Inferior parietal cortex (tissue), 1 donor: Measurements from ENCODE around the gene NPHP4.
"Not testable (repeated sequence)": the region's sequence is repeated elsewhere in the genome, so short reads cannot be mapped to it uniquely, and the experiment has no call there.

Experiments
- DNase-seq: peaks from one replicate; pipeline ENCODE4 v3.0.0-alpha.2; 2016; ENCODE audit errors: extremely low spot score

The NPHP4 gene

DNA sequence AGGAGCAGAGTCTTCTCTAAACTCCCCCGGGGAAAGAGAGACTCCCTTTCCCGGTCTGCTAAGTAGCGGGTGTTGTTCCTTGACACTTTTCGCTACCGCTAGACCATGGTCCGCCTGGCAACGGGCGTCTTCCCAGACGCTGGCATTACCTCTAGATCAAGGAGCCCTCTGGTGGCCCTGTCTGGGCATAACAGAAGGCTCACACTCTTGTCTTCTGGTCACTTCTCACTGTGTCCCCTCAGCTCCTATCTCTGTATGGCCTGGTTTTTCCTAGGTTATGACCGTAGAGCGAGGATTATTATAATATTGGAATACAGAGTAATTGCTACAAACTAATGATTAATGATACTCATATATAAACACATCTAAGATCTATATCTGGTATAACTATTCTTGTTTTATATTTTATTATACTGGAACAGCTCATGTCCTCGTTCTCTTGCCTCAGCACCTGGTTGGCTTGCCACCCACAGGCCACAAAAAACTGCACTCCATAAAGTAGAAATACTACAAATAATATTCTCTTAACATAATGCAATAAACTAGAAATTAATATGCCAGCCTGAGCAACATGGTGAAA lies 98.4 kb downstream of the NPHP4 start:
- not testable (repeated sequence) for DNase-seq

DNA sequence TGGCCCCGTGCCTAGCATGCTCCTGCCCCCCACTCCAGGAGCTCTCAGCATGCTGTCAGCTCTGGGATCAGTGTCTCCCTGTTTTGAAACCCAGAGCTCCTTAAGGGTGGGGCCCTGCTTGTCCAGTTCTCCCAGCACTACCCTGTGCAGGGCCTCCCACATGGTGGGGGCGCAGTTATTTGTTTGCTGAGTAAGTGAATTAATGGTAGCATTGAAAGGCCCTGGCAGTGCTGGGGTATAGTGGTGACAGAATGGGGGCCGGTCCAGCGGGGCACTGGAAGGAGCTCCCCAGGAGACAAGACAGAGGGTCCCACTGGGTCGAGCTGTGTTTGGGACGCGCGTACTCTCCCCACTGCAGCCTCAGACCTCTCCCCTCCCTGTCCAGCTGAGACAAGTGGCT lies 99.9 kb downstream of the NPHP4 start:
- DNase-seq: no peak

DNA sequence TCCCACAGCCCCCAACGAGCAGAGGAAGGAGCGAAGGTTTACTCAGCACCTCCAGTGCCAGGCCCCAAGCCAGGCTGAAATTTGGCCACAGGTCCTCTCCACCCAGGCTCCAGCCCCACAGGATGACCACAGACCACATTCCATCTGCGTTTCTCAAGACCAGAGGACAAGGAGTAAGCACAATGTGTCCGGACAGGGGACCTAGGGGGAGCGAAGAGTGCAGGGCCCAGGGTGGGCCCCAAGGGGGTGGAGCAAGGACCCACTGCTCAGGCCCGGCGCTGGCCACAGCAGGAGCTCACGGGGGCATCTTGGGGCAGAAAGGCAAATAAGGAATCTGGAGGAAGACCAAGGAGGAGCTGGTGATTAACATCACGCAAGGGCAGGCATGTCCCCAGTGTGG lies 100.5 kb downstream of the NPHP4 start:
- DNase-seq: no peak

DNA sequence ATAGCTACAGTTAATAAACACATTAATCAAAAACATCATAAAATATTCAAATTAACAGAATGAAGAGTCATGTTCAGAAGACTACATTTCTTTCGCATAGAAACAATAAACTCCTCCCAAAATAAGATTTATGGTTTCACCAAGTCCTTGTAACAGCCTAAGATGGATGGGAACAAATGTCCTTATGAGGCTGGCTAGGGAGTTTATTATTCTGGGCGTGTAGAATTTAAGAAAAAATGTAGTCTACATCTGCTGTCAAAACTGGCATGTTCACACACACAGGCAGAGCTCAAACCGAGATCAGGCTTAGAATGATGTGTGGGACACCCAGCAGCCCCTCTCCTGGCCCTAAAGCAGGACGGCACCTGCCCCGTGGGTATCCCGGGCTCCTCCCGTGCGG lies 101.1 kb downstream of the NPHP4 start:
- DNase-seq: no peak

DNA sequence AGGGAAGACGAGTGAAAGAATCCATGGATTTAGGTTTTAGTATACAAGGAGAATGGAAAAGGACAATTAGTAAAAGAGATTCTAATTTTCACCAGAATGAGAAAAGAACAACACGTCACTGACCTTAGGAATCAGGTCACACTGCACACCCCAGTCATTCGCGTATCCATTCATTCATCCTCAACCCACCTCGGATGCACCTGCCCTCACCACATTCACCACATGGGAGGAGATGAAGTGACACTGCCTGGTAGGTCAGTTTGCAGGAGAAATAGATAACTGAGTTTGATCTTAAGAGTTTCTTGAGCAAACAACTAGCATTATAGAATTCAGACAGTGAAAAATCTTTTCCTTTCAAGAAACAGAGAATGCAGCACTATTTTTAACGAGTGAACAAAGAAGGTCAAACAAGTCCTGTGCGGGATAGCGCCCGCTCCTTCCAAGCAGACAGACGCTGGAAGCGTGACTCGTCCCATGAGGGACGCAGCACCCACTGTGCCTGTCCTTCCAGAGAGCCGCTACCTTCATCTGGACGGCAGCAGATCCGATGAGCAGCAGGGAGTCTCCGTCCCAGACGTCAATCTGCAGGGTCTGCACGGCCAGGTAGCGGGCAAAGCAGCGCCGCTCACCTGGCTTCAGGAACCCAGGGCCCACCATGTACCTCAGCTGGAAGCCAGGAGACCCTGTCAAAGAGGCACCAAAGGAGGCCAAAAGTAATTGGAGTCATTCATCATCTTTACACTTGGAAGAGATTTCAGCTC lies 101.7 kb downstream of the NPHP4 start:
- DNase-seq: no peak

DNA sequence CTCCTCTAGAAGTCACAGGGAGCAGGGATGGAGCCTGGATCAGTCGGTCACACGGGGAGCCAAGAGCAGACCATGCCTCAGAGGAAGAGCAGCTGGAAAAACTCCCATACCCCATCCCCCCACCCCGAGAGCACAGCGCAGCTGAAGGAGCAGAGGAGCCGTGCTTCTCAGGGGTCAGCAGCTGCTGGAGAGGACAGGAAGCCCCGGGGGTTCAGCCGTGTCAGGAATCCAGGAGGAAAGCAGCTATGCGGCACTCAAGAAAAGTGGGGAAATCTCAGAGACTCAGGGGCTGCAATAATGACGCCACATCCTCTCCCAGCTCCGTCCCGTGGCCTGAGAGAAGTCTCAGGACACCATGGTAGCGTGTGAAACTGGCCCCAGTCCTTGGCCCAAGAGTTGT lies 102.3 kb downstream of the NPHP4 start:
- no peak for DNase-seq

DNA sequence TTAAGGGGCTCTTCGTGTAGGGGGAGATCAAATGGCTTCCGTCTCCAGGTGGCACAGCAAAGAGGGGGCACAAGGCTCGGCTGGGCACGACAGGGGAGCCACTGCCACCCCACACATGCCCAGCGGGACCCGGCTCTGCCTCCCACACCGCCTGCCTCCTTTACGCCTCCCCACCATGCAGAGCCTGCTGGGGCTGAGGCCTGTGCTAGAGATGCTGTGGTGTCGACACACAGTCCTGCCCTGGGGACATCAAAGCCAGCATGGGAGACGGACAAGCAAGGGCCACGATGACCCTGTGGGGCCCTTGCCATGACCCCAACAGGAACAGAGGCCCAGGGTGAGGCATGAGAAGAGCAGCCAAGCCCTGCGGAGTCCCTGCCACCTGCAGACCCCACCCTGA lies 102.8 kb downstream of the NPHP4 start:
- DNase-seq: no peak

DNA sequence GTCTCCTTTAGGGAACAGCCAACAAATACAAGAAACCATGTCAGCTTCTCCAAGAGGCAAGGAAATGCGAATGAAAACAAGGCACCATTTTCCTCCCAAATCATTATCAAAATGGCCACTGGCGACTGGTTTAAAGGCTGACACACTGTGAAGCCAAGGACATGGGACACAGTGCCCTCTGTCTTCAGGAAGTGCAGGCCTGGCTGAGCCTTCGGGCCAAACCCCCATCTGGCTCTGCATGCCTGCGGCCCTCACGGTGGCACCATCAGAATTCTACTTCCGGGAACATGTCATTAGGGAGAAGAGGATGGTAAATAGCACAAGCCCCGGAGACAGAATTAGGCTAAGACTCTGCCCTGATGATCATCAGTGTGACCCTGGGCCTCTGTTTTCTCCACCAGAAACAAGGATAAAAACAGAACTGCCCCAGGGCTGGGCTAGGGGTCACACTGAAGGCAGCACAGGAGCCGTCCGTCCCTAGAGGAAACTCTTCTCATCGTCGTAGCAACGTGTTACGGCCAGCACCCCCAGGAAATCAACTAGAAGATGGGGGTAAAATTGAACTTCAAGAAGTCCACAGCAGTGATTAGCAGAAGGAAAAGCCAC lies 103.5 kb downstream of the NPHP4 start:
- DNase-seq: no peak

DNA sequence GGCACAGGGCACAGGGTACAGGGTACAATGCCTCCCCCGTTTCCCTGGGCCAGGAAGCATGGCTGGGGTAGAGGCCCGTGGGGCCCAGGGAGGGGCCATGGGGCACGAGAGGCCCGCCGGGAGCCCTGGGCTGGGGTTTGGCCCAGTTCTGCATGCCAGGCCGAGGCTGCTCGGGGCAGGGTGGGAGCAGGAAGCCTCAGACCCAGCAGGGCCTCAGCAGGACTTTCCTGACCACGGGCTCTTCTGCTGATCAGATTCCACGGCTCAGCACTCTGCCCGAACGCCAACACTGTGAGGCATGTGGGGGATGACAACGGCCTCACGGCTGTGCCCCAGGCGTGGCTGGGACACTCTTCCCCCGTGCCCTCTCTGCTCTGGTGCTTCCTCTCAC lies 104.3 kb downstream of the NPHP4 start:
- DNase-seq: no peak

DNA sequence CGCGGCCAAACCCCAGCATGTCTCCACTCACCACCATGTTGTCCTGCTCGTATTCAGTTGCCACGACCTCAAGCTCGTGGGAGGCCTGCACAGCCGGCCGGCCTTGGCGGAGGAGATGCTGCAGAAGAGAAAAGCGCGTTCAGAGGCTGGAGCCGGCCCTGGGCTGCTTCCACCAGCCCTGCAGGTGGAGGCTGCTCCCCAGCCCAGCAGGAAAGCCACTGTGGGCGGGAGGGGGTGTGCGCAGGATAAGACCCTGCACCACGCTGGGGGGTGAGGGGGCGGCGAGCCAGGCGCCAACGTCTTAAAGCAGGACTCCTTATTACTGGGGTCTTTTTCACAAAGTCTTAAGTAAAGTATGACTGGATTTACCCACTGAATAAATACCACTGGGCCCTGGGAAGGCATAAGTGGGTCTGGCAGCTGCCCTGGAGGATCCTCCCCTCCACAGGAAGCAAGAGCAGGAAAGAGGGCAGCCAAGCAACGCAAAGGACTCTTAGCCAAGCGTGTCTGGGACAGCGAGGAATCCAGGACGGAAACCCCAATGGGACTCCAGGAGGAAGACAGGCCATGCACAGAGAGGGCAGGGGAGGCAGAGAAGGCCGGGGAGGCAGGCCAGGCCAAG lies 104.8 kb downstream of the NPHP4 start:
- no peak for DNase-seq

DNA sequence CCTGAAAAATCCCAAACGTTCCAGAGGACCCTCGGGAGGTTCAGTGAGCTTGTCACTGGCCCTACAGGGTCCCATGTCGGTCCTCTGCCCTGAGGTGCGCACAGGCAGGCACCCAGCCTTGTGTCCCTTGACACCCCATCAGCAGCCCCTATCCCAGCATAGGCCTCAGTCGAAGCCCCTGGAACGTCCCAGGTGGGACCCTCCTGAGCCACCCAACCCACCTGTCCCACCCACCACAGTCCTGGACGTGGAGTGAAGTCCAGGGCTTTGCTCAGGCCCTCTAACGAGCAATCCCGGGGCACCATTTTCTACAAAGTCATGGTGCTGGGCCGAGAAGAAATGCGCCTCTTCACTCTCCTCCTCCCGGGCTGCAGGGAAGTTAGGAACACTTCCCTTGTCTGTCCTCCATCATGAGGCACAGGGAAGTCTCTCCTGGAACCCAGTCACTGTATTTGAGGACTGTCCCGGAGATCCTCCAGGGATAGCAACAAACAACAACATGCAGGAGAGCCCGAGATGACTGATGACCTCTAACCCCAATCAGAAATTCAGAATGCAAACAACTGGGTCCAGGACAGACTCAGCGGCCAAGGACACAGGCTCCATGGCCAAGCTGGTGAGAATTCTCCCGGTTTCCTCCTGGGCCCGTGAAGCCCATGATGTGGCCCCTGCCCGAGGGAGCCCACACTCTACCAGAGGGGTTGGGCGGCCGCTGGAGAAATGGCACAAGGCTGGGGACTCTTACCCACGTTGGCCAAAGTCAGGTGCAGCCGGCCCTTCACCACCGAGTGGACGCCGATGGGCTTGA lies 105.5 kb downstream of the NPHP4 start:
- no peak for DNase-seq

DNA sequence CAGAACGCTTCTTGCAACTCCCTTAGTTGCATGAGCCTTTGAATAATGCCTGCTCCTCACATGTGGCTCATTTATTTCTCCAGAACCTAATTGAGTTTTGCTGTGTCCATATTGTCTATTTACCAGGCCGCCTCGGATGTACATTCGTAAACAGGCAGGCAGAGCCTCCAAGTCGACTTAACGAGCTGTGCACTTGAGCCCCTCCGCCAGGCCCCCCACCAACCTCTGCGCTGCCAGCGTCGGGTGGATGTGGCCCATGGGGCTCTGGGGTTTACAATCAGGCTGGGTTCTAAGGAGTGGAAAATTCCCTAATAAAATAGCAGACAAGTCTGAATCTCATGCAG lies 106.1 kb downstream of the NPHP4 start:
- DNase-seq: no peak

DNA sequence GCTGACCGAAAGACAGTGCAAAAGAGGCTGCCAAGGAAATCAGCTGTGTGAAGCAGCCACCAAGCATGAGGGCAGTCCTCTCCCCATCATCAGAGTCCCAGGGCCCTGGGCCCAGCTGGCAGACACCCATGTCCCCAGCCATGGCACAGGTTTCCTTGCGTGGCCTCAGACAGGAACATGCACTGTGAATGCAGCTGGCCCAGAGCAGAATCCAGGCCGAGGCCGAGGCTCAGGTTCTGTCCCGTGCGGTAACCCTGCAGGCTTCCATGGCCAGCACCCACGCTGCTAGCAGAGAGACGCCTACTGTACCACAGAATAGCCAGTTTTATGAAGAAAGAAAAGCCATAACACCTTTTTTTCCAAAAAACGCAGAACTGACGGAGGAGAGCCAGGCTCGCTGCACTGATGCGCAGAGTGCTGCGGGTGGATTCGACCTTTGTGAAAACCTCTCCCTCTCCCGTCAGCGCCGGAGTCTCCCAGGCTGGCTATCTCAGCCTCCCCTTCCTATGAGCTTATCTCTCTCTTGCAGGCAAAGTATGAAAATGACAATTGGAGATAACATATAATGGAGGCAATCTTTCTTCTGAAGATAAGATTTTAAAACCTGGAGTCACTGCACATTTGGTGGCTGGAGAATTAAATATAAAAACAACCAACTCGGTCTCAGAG lies 106.6 kb downstream of the NPHP4 start:
- DNase-seq: peak; percentile 31

DNA sequence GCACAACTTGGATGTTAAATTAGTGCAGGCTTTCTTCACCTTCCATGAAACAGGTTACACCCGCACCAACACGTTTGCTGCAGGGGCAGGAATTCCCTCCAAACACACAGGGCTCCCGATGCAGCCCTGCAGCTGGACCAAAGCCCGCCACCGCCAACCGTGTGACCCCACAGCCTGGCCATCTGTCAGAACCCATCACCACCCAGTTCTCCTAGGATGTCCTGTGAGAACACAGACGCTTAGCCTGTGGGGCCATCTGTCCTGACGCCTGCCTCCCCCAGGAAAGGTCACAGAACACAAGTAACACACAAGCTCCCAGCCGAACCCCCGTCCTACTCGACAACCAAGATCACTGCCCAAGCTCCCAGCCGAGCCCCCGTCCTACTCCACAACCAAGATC lies 108.1 kb downstream of the NPHP4 start:
- no peak for DNase-seq

DNA sequence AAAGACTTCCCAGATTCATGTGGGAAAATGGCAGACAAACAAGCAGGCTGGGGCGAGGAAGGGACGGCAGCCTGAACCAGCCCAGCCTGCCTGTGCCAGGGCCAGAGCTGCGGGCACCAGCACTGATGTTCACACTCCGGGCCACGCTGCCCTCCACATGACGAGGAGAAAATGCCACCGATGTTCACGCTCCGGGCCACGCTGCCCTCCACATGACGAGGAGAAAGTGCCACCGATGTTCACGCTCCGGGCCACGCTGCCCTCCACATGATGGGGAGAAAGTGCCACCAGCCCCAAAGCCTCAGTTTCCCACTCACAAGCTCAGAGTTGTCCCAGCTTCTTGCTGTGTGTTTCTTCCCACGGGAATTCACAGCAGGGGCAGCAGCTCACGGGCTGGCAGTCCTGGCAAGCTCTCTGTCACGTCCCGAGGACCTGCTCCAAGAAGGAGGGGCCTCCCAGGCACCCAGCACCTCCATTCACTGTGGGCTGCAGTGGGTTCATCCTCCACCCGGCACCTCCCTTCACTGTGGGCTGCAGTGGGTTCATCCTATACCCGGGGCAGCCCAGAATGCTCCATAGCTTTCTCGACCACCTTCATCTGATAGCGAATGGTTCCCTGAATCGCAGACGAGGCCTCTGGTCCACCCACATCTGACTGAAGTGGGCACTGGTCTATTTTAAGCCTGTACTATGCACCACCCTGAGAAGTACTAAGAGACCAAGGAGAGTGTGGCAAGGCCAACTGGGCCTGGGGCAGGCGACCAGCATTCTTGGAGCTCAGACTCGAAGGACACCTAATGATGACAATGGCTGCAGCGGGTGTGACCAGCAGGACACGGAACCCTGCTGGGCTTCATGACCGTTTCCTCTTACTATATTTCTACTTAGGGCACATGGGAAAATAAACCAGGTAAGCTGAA lies 108.8 kb downstream of the NPHP4 start:
- no peak for DNase-seq

DNA sequence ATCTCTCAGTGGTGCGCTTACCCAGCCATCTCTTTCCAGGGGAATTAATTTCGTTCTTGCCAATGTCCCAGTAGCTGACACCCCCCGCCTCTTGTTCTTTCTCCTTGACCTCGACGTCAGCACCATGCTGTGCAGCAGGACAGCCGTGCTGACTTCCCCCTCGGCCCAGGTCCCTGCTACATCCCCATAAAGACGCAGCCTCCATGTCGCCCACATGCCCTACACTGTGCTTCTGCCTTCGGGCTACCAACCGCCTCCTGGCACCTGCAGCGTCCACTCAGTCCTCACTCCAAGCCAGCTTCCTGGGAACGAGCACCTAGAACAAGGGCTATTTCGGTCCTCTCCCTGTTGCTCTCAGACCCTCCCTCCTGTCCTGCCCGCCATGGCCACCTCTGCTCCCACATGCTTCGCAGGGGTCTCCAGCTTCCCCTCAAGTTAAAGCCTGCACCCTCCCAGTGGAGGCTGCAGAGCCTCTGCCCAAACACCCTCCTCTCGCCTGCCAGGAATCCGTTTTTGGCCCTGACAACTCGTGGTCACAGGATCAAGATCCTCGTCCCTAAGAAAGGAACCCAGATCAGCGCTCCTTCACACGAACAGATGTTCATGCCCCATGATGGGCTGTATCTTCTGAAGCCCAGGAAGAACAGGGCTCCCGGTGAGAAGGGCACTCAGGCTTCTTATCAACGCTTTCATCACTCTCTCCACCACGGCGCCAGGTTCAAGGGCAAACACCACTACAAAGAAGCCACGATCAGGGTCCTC lies 109.7 kb downstream of the NPHP4 start:
- DNase-seq: no peak

DNA sequence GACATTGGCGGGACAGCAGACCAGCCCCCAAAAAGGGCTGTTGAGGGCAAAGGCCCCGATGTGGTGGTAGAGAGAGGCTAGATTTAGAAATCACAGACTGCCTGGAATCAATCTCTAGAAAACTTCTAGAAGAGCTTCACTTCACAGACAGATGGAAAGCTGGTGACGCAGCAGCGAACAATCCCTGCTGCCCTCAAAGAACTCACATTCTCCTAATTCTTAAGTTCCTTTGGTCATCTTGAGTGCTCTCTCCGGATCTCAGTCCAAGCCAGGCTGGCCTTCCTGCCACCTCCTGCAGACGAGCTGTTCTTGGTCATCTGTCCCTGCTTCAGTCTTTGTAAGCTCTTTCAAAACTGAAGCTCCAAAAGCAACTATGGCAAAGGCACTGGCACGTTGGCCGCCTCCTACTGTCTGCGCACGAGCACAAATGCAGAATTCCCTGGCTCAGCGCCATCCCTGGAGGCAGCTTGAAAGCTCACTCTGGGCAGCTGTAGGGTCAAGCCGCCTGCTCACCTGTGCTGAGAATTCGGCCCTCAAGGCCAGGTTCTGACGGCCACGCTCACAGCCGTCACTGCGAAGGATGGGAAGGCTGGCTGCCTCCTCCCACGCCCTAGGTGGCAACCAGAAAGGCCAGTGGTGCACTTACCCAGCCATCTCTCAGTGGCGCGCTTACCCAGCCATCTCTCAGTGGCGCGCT lies 110.6 kb downstream of the NPHP4 start:
- no peak for DNase-seq

DNA sequence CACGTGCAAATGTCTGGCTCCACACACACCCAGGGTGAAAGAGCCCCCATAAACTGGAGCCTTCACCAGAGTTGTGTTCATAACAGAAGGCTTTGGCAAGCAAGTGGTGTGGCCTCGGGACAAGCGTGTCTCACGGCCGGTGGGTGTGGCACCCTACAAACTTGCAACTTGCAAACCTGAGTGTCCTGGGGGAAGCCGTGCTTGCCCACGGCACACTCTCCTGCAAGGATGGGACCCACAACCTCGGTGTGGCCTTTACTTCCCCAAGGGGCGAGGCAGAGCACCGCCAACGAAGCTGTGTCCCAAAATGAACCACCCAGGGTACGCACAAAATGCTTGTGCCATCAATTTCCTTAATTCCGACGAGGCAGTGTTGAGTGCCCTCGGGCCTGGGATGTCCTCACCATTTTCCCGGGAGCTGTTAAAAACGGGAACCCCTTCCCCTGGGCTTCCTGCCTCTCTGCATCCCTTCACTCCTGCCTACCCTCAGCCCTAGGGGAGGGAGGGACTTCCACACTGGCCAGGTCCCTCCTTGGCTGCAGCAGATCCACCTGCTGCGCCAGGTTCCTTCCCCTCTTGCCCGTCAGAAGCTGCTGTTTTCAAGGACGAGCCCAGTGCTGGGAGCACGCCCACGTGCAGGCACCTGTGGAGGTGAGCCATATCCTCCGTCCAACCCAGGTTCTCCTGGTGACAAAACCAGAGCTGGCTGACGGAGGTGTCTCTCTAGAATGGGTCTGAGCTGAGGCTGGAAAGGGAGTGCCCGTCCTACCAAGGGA lies 111.4 kb downstream of the NPHP4 start:
- no peak for DNase-seq
